ENCODE data around the gene TOE1.

Gene TOE1

DNA sequence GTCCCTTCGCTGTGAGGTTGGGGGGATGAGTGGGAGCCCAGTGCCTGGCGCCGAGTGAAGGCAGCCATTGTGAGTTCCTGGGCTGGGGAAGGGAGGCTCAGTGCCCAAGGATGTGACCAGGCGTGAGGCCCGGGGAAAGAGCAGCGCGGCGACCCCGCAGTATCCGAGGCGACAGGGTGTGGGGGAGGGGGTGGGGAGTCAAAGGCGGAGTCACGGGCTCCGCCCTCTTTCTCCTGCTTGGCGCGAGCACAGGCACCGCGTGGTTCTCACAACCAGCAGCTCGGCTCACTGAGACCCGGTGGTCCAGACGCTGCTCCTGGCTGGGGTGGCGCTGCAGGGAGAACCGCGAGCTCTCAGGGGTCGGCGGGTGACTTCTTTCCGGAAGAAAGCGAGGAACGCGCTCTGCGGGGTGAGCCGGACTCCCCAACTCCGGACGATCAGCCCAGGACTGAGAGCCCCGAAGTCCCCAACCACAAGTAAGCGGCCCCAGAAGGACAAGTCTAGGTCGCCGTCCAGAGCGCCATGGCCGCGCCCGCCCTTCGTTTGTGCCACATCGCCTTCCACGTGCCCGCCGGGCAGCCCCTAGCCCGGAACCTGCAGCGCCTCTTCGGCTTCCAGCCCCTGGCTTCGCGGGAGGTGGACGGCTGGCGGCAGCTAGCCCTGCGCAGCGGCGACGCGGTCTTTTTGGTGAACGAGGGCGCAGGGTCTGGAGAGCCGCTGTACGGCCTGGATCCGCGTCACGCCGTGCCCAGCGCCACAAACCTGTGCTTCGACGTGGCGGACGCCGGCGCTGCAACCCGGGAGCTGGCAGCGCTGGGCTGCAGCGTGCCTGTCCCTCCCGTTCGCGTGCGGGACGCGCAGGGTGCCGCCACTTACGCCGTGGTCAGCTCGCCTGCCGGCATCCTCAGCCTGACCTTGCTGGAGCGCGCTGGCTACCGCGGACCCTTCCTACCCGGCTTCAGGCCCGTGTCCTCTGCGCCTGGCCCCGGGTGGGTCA lies 13.0 kb upstream of the TOE1 start, which contains the start of gene HPDL:
Gene HPDL, plus strand, starts transcription at position 269 of the 997 bp plus-strand sequence. Its CDS starts 254 bp downstream, at position 523.
- peak; percentile 78 for DNase-seq (ENCODE audit: low spot score)

DNA sequence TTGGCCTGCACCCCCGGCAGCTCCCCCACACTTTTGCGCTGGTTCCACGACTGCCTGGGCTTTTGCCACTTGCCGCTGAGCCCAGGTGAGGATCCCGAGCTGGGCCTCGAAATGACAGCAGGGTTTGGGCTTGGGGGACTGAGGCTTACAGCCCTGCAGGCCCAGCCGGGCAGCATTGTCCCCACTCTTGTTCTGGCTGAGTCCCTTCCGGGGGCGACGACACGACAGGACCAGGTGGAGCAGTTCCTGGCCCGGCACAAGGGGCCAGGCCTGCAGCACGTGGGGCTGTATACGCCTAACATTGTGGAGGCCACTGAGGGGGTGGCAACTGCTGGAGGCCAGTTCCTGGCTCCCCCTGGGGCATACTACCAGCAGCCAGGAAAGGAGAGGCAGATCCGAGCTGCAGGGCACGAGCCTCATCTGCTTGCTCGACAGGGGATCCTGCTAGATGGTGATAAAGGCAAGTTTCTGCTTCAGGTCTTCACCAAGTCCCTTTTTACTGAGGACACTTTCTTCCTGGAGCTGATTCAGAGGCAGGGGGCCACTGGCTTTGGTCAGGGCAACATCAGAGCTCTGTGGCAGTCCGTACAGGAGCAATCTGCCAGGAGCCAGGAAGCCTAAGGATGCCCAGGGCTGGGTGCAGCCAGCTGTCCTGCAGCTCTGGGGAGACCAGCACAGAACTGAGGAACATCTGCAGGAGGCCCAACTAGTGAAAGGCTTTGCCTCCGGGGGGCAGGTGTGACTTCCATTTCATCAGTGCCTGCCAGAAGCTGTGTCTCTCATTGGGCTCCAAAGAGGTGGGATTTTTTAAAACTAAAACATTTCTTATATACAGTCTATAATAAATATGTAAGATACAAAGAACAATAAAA lies 12.1 kb upstream of the TOE1 start:
- no peak for DNase-seq (ENCODE audit: low spot score)

DNA sequence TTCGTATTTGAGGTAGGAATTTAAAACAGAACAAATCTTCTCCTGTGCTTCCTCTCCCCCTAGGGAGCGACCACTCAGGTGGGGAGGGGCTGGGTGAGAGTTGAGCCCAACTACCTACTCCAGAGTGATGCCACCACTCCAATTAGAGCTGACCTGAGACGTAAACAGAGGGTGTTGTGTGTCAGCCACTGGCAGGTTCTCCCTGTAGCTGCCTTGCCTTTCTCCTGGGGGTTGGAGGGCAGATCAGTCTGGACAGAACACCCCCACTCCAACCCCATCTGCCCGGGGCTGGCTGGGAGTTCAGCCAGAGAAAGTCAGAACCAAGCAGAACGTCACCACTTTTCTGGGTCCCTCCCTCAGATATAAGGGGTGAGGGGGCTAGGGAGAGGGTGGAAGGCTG lies 11.3 kb upstream of the TOE1 start:
- DNase-seq (ENCODE audit: low spot score), result no peak

DNA sequence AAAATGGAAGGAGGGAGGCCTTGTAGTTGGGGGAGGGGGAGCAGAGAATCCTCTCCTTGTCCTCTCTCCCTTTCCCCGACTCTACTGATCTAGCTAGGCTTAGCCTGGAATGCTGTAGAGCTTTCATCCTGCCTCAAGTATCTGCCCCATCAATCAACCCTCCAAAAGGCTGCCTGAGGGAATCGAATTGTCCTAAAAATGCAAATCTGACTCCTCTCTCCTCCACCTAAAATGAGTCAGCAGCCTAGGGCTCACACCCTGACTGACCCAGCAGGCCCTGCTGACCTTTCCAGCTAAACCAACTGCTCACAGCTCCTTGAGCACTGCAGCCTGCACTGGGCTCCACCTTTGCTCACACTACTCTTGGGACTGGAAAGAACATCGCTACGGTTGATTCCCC lies 10.5 kb upstream of the TOE1 start:
- DNase-seq (ENCODE audit: low spot score), result no peak

DNA sequence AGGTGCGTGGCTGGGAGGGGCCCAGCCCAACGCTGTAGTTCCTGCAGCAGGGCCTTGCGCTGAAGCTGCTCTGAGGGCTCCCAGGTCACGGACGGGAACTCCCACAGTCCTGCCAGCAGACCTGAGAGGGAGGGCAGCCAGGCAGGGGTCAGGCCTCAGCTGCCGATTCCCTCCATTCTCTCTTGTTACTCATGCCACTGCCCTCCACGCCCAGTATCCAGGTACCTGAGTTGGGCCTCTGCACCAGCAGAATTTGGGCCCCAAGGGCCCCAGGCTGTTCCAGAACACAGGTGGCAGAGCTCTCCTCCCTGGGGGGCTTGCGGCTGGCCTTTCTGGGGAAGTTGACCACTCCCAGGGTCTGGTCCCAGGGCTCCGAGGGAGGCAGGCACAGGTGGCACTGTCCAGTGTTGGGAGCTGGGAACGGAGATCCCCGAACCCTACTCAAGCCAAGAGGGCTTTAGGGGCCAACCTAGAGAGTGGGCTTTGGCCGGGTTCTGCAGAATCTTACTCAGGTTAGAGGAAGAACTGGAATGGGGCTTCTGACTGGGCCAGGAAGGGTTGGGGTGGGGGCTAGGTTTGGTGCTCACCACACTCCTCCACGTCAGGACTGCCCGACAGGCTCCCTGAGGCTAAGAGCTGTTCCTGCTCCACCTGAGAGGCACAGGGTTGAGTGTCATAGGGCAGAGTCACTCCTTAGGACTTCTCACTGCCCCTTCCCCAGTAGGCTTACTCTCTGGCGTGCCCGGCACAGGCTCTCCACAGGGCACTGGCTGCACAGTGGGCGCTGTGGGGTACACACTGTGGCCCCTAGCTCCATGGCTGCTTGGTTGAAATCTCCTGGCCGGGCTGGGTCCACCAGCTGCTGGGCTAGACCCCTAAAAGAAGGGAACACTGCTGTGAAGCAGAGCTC lies 8.3 kb upstream of the TOE1 start:
- DNase-seq (ENCODE audit: low spot score), result no peak

DNA sequence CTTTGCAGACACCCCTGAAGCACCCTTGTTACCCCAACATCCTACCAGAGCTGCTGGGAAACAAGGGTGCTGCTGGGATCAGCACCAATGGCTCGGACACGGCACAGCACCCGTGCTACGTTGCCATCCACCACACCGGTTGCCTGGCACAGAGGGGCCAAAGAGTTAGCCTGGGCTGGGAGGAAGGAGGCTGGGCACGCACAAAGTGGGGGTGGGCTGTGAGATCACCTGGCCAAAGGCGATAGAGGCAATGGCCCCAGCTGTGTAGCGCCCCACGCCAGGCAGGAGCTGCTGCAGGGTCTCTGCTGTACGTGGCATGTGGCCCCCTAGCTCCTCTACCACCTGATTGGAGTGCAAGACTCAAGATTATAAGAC lies 7.6 kb upstream of the TOE1 start:
- no peak for DNase-seq (ENCODE audit: low spot score)

DNA sequence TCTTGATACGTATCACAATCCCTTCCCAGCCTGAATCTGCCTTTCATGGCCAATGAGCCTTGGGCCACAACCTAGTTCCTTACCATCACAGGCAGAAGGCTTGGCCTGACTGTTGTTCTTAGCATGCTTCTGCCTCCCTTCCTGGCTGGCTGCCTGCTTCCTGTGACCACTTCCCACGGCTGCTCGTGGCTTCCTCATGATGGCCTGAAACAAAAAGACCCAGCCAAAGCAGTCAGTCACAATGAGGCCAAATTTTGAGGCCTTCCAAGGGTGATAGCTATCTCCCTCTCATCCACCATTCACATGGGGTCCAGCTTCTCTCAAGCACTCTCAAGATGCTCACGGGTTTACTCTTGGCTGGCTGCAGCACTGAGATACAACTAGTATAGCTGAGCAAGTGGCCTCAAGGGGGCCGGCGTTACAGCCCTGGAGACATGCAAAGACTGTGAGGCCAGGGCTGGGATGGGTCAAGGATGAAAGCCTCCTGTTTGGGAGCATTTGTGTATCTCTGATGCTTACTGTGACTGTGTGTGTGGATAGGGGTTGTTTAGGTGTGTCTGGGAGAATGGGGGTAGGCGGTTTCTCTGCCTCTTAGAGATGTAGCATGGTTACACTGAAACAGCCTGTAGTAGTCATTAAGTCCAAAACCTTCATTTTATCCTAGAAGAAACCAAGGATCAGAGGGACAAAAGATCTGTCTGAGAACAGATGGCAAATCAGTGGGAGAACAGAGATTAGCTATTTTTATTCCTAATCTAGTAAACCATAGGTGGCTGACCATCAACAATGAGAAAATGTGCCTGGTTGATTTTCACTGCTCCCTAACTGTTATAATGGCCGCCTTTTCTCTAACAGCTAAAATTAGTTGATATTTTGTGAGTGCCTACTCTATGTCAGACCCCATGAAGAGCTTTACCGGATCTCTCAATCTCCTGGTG lies 5.4 kb upstream of the TOE1 start:
- DNase-seq (ENCODE audit: low spot score), result no peak

DNA sequence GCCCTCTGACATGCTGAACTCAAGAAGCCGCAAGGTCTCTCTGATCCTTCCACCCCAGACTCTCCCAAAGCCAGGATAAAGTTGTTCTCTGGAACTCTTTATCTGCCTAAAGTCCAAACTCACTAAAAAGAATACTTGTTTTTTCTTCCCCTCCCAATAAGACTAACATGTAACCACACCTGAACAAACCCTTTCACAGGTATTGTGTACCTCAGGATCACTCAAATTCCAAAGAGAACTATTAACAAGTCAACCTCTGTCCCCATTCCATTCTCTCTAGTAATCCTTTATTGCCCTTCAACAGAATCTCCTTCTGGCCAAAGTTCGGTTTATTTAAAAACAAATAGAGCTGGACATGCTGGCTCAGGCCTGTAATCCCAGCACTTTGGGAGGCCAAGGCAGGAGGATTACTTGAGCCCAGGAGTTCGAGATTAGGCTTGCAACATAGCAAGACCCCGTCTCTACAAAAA lies 4.1 kb upstream of the TOE1 start:
- no peak for DNase-seq (ENCODE audit: low spot score)

DNA sequence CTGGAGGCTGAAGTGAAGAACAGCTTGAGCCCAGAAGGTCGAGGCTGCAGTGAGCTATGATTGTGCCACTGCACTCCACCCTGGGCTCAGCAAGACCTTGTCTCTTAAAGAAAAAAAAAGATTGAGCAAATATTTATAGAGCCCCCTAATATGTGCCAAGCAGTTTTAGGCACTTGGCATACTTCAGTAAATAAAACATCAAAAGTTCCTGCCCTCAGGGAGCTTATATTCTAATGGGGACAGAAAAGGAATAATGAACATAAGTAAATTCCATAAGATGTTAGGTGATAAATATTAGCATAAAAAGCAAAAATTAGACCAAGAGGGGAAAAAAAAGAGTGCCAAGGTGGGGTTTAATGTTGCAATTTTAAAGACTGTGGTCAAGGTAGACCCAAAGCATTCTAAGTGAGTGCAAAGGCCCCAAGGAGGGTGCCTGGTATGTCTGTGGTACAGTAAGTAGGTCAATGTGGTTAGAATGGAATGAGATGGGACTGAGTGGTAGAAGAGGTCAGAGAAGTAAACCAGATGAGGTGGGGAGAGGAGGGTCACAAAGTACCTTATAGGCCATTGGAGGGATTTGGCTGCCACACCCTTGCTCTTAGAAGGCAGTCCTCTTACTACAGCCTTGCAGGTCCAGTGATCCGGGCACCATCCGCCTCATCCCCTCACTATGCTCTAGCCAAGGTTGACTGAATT lies 2.2 kb upstream of the TOE1 start:
- no peak for DNase-seq (ENCODE audit: low spot score)

DNA sequence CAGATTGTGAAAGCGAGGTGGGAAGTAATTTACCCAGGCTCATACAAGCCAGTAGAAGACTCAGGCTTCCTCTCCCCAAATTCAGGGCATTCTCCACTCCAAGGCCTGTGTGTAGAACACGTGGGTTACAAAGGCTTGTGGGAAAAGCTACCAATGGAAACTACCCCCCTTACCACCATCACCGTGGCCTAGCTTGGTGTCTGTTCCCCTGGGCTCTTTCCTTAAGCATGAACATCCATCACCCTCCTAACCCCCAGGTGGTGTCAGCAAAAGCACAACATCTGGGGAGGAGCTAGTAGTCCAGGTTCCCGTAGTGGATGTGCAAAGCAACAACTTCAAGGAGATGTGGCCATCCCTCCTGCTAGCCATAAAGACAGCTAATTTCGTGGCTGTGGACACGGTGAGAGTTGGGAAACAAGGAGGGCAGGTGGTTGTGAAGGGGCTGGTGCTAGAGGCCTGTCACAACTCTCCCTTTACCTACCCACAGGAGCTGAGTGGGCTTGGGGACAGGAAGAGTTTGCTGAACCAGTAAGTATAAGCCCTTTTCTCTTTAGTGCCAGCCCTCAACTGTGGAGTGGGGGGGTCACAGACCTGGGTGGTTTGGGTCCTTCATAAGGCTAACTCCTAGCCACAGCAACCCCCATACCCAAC lies 971 bp downstream of the TOE1 start:
- DNase-seq (ENCODE audit: low spot score), result no peak

DNA sequence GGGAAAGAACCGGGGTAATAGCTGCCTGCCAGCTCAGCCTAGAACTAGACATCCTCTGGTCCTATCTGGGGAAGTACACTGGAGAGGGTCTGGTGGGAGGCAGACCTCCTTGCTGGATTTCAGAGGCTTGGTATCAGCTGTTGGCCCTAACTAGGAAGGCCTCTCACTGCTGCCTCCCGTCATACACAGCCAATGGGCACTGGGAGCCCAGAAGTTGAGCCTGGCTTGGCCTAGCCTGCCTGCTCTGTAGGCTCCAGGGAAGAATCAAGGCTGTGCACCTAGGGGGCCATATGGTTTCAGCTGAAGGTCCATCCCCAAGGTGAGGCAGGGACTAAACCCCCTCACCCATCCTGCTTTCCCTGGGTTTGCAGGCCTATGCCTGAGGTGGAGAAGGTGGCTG lies 4.5 kb downstream of the TOE1 start:
- DNase-seq (ENCODE audit: low spot score), result no peak

DNA sequence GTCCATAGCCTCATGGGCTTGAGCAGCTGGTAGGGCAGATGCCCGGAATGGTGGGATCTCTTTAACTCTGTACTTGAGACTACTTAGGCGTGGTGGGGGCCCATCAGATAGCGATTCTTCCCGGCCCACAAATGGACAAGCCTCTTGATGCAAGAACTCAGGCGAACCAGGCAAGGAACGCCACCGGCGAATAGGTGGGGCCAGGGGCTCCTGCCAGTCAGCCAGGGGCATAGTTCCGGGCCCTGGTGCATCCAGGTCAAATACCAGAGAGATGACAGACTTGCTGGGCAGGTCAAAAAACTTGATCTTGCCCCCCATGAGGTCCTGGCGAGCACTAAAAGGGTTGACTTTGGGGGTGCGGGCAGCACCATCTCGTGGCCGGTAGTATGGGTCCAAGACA lies 5.0 kb downstream of the TOE1 start:
- no peak for DNase-seq (ENCODE audit: low spot score)

DNA sequence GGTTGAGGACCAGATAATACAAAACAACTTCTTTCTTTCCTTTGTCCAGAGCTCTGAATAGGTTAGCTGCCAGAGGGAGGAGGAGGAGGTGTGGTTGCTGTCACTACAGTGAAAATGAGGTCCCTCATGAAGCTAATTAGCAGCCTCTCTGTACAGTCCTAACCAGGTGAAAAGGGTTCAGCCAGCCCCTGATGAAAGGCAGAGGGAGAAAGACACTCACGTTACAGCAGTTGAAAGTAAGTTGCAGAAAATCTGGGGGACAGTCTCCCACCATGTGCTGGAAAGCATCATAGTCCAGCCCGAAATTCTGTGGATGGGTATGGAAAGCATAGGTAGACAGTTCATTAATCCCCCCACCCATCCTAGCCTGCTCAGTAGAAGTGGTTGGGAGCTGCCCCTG lies 6.5 kb downstream of the TOE1 start:
- no peak for DNase-seq (ENCODE audit: low spot score)

DNA sequence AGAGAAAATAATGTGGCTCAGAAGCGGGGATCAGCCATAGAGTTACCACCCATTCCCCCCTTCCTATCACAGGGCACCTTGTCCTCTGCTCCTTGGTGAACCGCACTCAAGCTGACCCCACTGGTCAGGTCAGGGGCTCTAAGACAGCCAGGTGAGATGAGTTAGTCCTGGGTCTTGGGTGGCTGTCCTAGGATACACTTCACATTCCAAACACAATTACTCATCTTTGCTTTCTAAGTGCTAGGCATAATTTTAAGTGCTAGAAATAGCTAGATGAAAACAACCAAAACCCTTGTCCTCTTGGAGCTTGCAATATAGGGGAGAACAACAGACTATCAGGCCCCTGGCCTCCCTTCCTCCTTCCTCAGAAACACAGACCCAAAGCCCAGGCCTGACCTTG lies 8.1 kb downstream of the TOE1 start:
- DNase-seq (ENCODE audit: low spot score), result no peak

DNA sequence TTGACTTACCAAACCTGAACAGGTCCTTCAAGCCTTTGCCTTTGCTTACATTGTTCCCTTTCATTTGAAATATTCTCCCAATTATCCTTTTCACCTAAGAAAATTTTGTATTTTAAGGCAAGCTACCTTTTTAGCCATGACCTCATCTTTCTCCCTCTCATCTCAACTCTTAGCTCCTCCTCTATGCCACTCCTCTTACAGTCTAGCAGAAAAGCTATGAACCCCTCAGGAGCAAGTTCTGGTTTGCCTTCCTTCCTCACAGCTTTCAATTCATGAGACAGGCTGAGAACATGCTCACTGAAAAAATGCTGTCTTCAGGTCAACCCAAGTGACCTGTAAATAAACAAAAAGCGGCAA lies 8.6 kb downstream of the TOE1 start:
- no peak for DNase-seq (ENCODE audit: low spot score)

DNA sequence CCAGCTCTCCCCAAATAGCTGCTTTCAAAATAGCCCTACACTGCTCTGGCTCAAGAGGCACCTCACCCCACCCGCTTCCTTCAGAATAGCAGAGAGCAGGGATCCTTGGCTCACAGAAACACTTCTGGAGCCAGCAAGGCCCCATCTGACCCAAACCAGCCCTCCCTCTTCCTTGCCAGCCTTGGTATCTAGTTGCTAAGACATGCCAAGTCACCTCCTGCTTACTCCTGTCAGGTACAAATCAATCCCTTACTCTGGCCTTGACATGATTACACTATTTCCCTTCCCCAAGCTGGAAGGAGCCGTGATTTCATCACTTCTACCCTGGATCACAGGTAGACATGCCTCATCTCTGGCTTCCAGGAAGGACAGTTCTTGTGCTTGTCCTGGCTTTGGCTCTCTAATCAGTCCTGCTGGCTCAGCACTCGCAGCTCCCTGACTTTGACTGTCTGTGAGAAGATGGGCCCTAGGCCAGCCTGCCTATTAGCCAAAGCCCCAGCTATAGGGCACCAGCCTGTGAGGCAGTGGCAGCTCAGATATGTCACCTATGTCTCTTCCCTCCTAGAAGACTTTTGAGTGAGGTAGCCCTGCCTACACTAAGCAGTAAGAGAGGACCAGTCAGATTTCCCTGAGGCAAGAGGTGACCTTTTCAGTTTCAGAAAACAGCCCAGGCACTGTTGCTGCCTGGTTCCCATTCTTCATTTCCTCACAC lies 9.2 kb downstream of the TOE1 start:
- DNase-seq (ENCODE audit: low spot score), result no peak

DNA sequence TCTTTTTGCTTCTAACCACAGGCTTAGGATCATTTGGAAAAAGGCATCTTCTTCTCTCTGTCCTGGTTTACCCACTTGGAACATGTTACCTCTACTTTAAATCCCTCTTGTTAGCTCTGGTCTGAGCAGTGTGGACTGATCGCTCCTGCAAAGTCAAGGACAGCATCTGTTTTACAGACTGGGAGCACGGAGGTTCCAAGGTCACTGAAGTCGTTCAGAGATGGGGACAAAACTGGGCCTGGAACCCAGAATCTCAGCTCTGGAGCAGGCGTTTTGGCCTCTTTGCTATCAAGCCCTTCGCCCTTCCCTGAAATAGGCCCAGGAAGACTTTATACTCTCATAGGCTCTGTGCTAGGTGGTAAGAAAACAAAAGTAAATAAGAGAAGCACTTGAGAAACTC lies 11.5 kb downstream of the TOE1 start:
- no peak for DNase-seq (ENCODE audit: low spot score)

DNA sequence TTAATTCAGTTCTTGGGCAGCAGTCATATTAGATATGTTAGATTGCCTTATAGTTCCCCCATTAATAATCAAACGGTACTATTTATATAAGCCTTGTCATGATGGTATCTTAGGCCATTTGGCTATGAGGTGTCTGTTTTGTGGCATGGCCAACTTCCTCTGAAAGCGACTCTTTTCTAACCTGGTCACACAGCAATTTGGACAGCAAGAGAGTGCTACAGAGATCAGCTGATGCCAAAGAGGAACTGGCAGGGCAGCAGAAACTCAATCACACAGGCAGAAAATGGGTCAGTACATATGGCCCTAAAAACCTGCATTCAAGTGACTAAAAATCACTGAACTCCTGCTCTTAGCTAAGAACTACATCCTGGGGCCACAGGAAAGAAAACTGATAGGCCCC lies 13.7 kb downstream of the TOE1 start:
- no peak for DNase-seq (ENCODE audit: low spot score)

DNA sequence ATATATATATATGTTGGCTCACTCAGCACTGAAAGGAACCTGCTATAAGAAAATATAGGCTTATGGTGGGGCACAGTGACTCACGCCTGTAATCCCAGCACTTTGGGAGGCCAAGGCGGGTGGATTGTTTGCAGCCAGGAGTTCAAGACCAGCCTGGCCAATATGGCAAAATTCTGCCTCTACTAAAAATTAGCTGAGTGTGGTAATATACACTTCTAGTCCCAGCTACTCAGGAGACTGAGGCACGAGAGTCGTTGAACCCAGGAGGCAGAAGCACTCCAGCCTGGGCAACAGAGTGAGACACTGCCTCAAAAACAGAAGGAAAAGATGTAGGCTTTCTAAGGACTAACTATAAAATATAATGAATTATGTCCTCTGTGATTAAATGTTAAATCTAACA lies 14.9 kb downstream of the TOE1 start:
- DNase-seq (ENCODE audit: low spot score), result no peak
